Naive thymus-derived CD4-positive, alpha-beta T cell (primary cell): ENCODE data around the gene SYT9. TPM values are rescaled to one million over a fixed set of nuclear protein-coding genes. Genes with fewer than 3 reads are reported as not detected.

Experiments
- ATAC-seq: fragments of 150-1000 bp; cut with Tn5 transposase; 2 replicates; pipeline ENCODE4 v1.10.0; 2021; ENCODE audit warnings: mild to moderate bottlenecking, moderate library complexity
- CTCF ChIA-PET: fragments of 350-600 bp; sonication (Branson Sonifier 250); formaldehyde crosslinking; loops from one replicate; lab custom pipeline; 2021; ENCODE audit warnings: antibody characterized with exemption; lab: Charles Lee
- POLR2A ChIA-PET: fragments of 350-600 bp; sonication (Branson Sonifier 250); formaldehyde crosslinking; loops from one replicate; lab custom pipeline; 2021; ENCODE audit warnings: antibody characterized with exemption, inconsistent platforms; lab: Charles Lee
- DNase-seq, 9 donors: peaks; one replicate each; pipeline versions ENCODE4 v3.0.0 to v3.0.0-alpha.2; 2020 to 2022; ENCODE audit warnings: mixed read lengths in 1 of 9
- H3K27ac ChIP-seq: one replicate; pipeline ENCODE4 v1.7.0; 2013; ENCODE audit warnings: mild to moderate bottlenecking, low read depth, low read length, moderate library complexity
- H3K27me3 ChIP-seq, 2 donors: one replicate each; pipeline ENCODE4 v1.7.0; 2013; ENCODE audit warnings: low read length in 2 of 2, mild to moderate bottlenecking in 2 of 2, moderate library complexity in 2 of 2; ENCODE audit not compliant: control insufficient read depth in 2 of 2, insufficient read depth in 2 of 2
- H3K36me3 ChIP-seq, 3 experiments: 1 replicate in 2 of 3; 2 replicates in 1 of 3; pipeline ENCODE4 v1.7.0; 2013; ENCODE audit warnings: low read length in 3 of 3, mild to moderate bottlenecking in 3 of 3, moderate library complexity in 1 of 3; ENCODE audit not compliant: insufficient read depth in 3 of 3, control insufficient read depth in 2 of 3
- H3K4me1 ChIP-seq, 2 donors: one replicate each; pipeline ENCODE4 v1.7.0; 2013; ENCODE audit warnings: low read length in 2 of 2, mild to moderate bottlenecking in 2 of 2, moderate library complexity in 1 of 2; ENCODE audit not compliant: control insufficient read depth in 2 of 2, insufficient read depth in 2 of 2
- H3K4me3 ChIP-seq: 2 replicates; pipeline ENCODE4 v1.7.0; 2013; ENCODE audit warnings: mild to moderate bottlenecking, low read length
- H3K9me3 ChIP-seq, 3 experiments: 1 replicate in 2 of 3; 2 replicates in 1 of 3; pipeline ENCODE4 v1.7.0; 2013; ENCODE audit warnings: low read length in 3 of 3; ENCODE audit not compliant: control insufficient read depth in 2 of 3
- H3K27ac Mint-ChIP-seq, 9 donors: one replicate each; pipeline ENCODE4 v1.8.0; 2020 to 2022; ENCODE audit warnings: mixed read lengths in 9 of 9, mild to moderate bottlenecking in 8 of 9, moderate library complexity in 5 of 9, inconsistent platforms in 2 of 9
- H3K27me3 Mint-ChIP-seq, 5 donors: one replicate each; pipeline ENCODE4 v1.8.0; 2021 to 2022; ENCODE audit warnings: mixed read lengths in 5 of 5, mild to moderate bottlenecking in 1 of 5
- H3K36me3 Mint-ChIP-seq, 5 donors: one replicate each; pipeline ENCODE4 v1.8.0; 2020 to 2022; ENCODE audit warnings: mixed read lengths in 5 of 5, mild to moderate bottlenecking in 3 of 5, inconsistent platforms in 1 of 5
- H3K4me1 Mint-ChIP-seq, 7 donors: one replicate each; pipeline ENCODE4 v1.8.0; 2020 to 2022; ENCODE audit warnings: mixed read lengths in 7 of 7, mild to moderate bottlenecking in 3 of 7, inconsistent platforms in 1 of 7
- H3K4me3 Mint-ChIP-seq, 10 donors: one replicate each; pipeline ENCODE4 v1.8.0; 2020 to 2022; ENCODE audit warnings: mild to moderate bottlenecking in 10 of 10, mixed read lengths in 10 of 10, moderate library complexity in 6 of 10, inconsistent platforms in 2 of 10
- H3K9me3 Mint-ChIP-seq, 11 donors: one replicate each; pipeline ENCODE4 v1.8.0; 2020 to 2022; ENCODE audit warnings: mixed read lengths in 11 of 11, mild to moderate bottlenecking in 4 of 11, inconsistent platforms in 1 of 11, moderate library complexity in 1 of 11
- intact Hi-C, 2 donors: fragments of 100-400 bp; cut with micrococcal nuclease; formaldehyde crosslinking; loops; one replicate each; pipeline ENCODE4 v1.15.1; 2023
- polyA plus RNA-seq, 2 donors: library from polyadenylated mRNA; unstranded; fragments of 300-500 nt; fragmentation: Illumina TruSeq; gene quantifications; one replicate each; pipeline ENCODE4 v1.2.3, GENCODE V29; 2021
- total RNA-seq, 6 experiments: library from RNA in 5 of 6; stranded (reverse) in 5 of 6; gene quantifications; 1 replicate in 5 of 6; 2 replicates in 1 of 6; pipeline ENCODE4 v1.2.3 and lab custom pipeline; 2021 to 2026

The SYT9 gene
- total and polyA plus RNA-seq, 7 experiments from 2014 or later = 0.06 to 0.10 TPM; not detected in 5

DNA sequence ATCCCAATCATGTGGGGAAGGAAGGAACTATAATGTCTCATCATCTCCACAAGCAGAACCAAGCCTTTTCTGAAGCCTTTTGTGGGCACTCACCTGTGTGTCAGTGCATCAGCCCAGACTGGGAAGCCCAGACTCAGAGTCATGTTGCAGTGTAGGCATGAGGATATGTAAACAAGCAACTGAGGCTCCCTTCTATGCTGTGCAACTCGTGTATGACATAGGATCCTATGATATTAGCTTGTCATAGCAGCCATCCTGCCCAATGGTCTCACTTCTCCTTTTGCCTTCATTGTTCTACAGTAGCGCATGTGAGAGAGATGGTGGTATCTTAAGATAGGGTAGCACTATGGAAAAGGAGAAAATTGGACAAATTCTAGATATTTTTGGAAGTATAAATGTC, 130.2 kb downstream of the SYT9 start:
- no peak overlapping the region for H3K27ac ChIP-seq
- Mint-ChIP-seq H3K27me3 (peaks cover 0 to 43% (median 29%) of the 10 kb centered on the region in 5 donors), H3K4me3 (no peak overlapping the region), H3K27ac (no peak overlapping the region), H3K9me3 (peaks cover 0 to 5% (median 0%) of the 10 kb centered on the region in 11 donors), H3K4me1 (no peaks in the 10 kb centered on the region), H3K36me3 (no peaks in the 10 kb centered on the region)
- H3K27me3 ChIP-seq = no peaks in the 10 kb centered on the region
- H3K4me1 ChIP-seq = no peaks in the 10 kb centered on the region
- ChIA-PET POLR2A (no interaction called here), CTCF (no interaction called here)
- no peak overlapping the region for H3K4me3 ChIP-seq
- intact Hi-C loops = no loop called here
- H3K36me3 ChIP-seq = no peaks in the 10 kb centered on the region
- H3K9me3 ChIP-seq = no peaks in the 10 kb centered on the region
- DNase-seq (no peak), ATAC-seq (peak; percentile 31)

GRCh38 chr11:7383406-7383805, 131.7 kb downstream of the SYT9 start:
- Histone ChIP-seq H3K27ac (no peak overlapping the region), H3K4me3 (no peak overlapping the region), H3K4me1 (no peaks in the 10 kb centered on the region), H3K27me3 (no peaks in the 10 kb centered on the region), H3K36me3 (no peaks in the 10 kb centered on the region), H3K9me3 (no peaks in the 10 kb centered on the region)
- ChIA-PET CTCF (no interaction called here), POLR2A (no interaction called here)
- intact Hi-C loops = no loop called here
- Mint-ChIP-seq H3K4me3 (no peak overlapping the region), H3K36me3 (no peaks in the 10 kb centered on the region), H3K4me1 (no peaks in the 10 kb centered on the region), H3K9me3 (peaks cover 0 to 5% (median 0%) of the 10 kb centered on the region in 11 donors), H3K27me3 (peaks cover 0 to 32% (median 26%) of the 10 kb centered on the region in 5 donors), H3K27ac (no peak overlapping the region)
- DNase-seq (no peak), ATAC-seq (no peak)

GRCh38 chr11:7384691-7385090, 133.0 kb downstream of the SYT9 start:
- peaks cover 0 to 8% (median 0%) of the 10 kb centered on the region in 11 donors for H3K9me3 Mint-ChIP-seq
- Histone ChIP-seq H3K4me3 (no peak overlapping the region), H3K36me3 (no peaks in the 10 kb centered on the region), H3K27ac (no peak overlapping the region), H3K27me3 (no peaks in the 10 kb centered on the region), H3K9me3 (no peaks in the 10 kb centered on the region), H3K4me1 (no peaks in the 10 kb centered on the region)
- no peak for DNase-seq
- H3K27me3 Mint-ChIP-seq = peaks cover 2 to 28% (median 22%) of the 10 kb centered on the region in 5 donors
- no peak for ATAC-seq
- H3K27ac Mint-ChIP-seq = peak overlapping the region in 1 of 9 donors; percentile 56
- no peaks in the 10 kb centered on the region for H3K4me1 Mint-ChIP-seq
- ChIA-PET CTCF (no interaction called here), POLR2A (no interaction called here)
- H3K4me3 Mint-ChIP-seq = no peak overlapping the region
- H3K36me3 Mint-ChIP-seq = no peaks in the 10 kb centered on the region
- intact Hi-C loops = no loop called here

- Mint-ChIP-seq H3K4me1 (no peaks in the 10 kb centered on the region), H3K27ac (no peak overlapping the region), H3K4me3 (no peak overlapping the region), H3K9me3 (peaks cover 0 to 9% (median 0%) of the 10 kb centered on the region in 11 donors), H3K27me3 (peaks cover 2 to 26% (median 20%) of the 10 kb centered on the region in 5 donors), H3K36me3 (no peaks in the 10 kb centered on the region)
- ChIA-PET CTCF (no interaction called here), POLR2A (no interaction called here)
- ATAC-seq = no peak
- DNase-seq = no peak
- no peak overlapping the region for H3K27ac ChIP-seq
- no peaks in the 10 kb centered on the region for H3K4me1 ChIP-seq
- no peak overlapping the region for H3K4me3 ChIP-seq
- H3K27me3 ChIP-seq = no peaks in the 10 kb centered on the region
- intact Hi-C loops = no loop called here
- H3K9me3 ChIP-seq = no peaks in the 10 kb centered on the region
- no peaks in the 10 kb centered on the region for H3K36me3 ChIP-seq
Measured at GRCh38 chr11:7385532-7385931, 133.8 kb downstream of the SYT9 start.

GRCh38 chr11:7413961-7414915, 162.5 kb downstream of the SYT9 start:
- Histone ChIP-seq H3K36me3 (no peaks in the 10 kb centered on the region), H3K4me1 (no peaks in the 10 kb centered on the region), H3K27ac (no peak overlapping the region), H3K4me3 (no peak overlapping the region), H3K9me3 (peaks cover 0 to 7% (median 0%) of the 10 kb centered on the region in 3 experiments), H3K27me3 (peaks cover 0 to 2% of the 10 kb centered on the region in 2 donors)
- Mint-ChIP-seq H3K27me3 (peaks cover 17 to 48% (median 39%) of the 10 kb centered on the region in 5 donors), H3K4me3 (no peak overlapping the region), H3K27ac (no peak overlapping the region), H3K4me1 (no peaks in the 10 kb centered on the region), H3K9me3 (peaks cover 0 to 30% (median 11%) of the 10 kb centered on the region in 11 donors), H3K36me3 (peaks cover 0 to 15% (median 0%) of the 10 kb centered on the region in 5 donors)
- intact Hi-C loops = no loop called here
- ATAC-seq (no peak), DNase-seq (no peak)
- CTCF ChIA-PET = no interaction called here
- POLR2A ChIA-PET = no interaction called here

- Mint-ChIP-seq H3K27me3 (peaks cover 13 to 45% (median 38%) of the 10 kb centered on the region in 5 donors), H3K4me3 (no peak overlapping the region), H3K9me3 (peaks cover 0 to 26% (median 9%) of the 10 kb centered on the region in 11 donors), H3K4me1 (no peaks in the 10 kb centered on the region), H3K27ac (no peak overlapping the region), H3K36me3 (peaks cover 0 to 15% (median 0%) of the 10 kb centered on the region in 5 donors)
- no peak overlapping the region for H3K27ac ChIP-seq
- H3K9me3 ChIP-seq = peaks cover 0 to 7% (median 0%) of the 10 kb centered on the region in 3 experiments
- DNase-seq = no peak
- no peak overlapping the region for H3K4me3 ChIP-seq
- intact Hi-C loops = no loop called here
- H3K36me3 ChIP-seq = no peaks in the 10 kb centered on the region
- H3K4me1 ChIP-seq = no peaks in the 10 kb centered on the region
- H3K27me3 ChIP-seq = peaks cover 0 to 2% of the 10 kb centered on the region in 2 donors
- ChIA-PET CTCF (no interaction called here), POLR2A (no interaction called here)
- no peak for ATAC-seq
Measured at GRCh38 chr11:7414973-7415817, 163.5 kb downstream of the SYT9 start.
